H1 (cell line): ENCODE measurements around the gene ITGB1BP1. TPM values are rescaled to one million over a fixed set of nuclear protein-coding genes. Genes with fewer than 3 reads are reported as not detected.

Experiments
- CTCF ChIA-PET: fragments of 300-600 bp; sonication (Branson Sonifier 250); formaldehyde crosslinking; loops from one replicate; lab custom pipeline; 2021; ENCODE audit not compliant: partially characterized antibody; lab: Charles Lee
- POLR2A ChIA-PET: fragments of 300-600 bp; sonication (Branson Sonifier 250); formaldehyde crosslinking; loops from one replicate; lab custom pipeline; 2021; ENCODE audit warnings: inconsistent platforms; ENCODE audit not compliant: partially characterized antibody; lab: Charles Lee
- DNase-seq, 2 experiments: peaks; one replicate each; pipeline versions ENCODE4 v3.0.0 to v3.0.0-alpha.2; 2010 to 2022; ENCODE audit warnings: low spot score in 2 of 2, low read depth in 1 of 2, mixed read lengths in 1 of 2
- FAIRE-seq: peaks from 2 replicates; lab custom pipeline; 2011; peaks lifted over from hg19 to GRCh38; lab: Jason Lieb, UNC
- H2AFZ ChIP-seq: 2 replicates; pipeline ENCODE4 v1.8.1; 2012; ENCODE audit warnings: low read length, inconsistent platforms
- H2AK5ac ChIP-seq: 2 replicates; pipeline ENCODE4 v1.6.1; 2013; ENCODE audit warnings: low read depth, low read length
- H2BK120ac ChIP-seq: replicated peaks from 2 replicates; pipeline ENCODE3; 2013; ENCODE audit warnings: low read depth, low read length, inconsistent platforms
- H2BK12ac ChIP-seq: 2 replicates; pipeline ENCODE4 v1.6.1; 2013; ENCODE audit warnings: low read depth, low read length
- H2BK15ac ChIP-seq: 2 replicates; pipeline ENCODE4 v1.6.1; 2013; ENCODE audit warnings: low read length
- H2BK20ac ChIP-seq: 2 replicates; pipeline ENCODE4 v1.6.1; 2013; ENCODE audit warnings: low read length
- H2BK5ac ChIP-seq: 2 replicates; pipeline ENCODE4 v1.6.1; 2013; ENCODE audit warnings: low read depth, low read length
- H3K14ac ChIP-seq: 2 replicates; pipeline ENCODE4 v1.6.1; 2013; ENCODE audit warnings: inconsistent platforms; ENCODE audit not compliant: insufficient read length
- H3K18ac ChIP-seq: 2 replicates; pipeline ENCODE4 v1.6.1; 2013; ENCODE audit warnings: low read length; ENCODE audit errors: extremely low read depth
- H3K23ac ChIP-seq: 2 replicates; pipeline ENCODE4 v1.6.1; 2013; ENCODE audit warnings: inconsistent platforms; ENCODE audit not compliant: insufficient read length
- H3K23me2 ChIP-seq: 2 replicates; pipeline ENCODE4 v1.6.1; 2013; ENCODE audit warnings: low read depth, low read length
- H3K27ac ChIP-seq: 2 replicates; pipeline ENCODE4 v1.6.1; 2011; ENCODE audit warnings: low read depth, low read length, inconsistent platforms
- H3K27me3 ChIP-seq, 4 experiments: replicated peaks in 1 of 4; 1 replicate in 1 of 4; 2 replicates in 3 of 4; pipeline versions ENCODE4 v1.6.1 to v1.8.1; 2011 to 2013; ENCODE audit warnings: low read length in 3 of 4, mild to moderate bottlenecking in 3 of 4, inconsistent platforms in 2 of 4, mixed read lengths in 2 of 4, moderate library complexity in 1 of 4; ENCODE audit not compliant: control insufficient read depth in 3 of 4, insufficient read depth in 3 of 4; ENCODE audit errors: extremely low read depth in 1 of 4
- H3K36me3 ChIP-seq, 4 experiments: 2 replicates each; pipeline versions ENCODE4 v1.6.1 to v1.8.1; 2011 to 2013; ENCODE audit warnings: mild to moderate bottlenecking in 4 of 4, low read length in 3 of 4, moderate library complexity in 2 of 4, control low read depth in 1 of 4, inconsistent platforms in 1 of 4; ENCODE audit not compliant: insufficient read depth in 4 of 4, control insufficient read depth in 2 of 4
- H3K4ac ChIP-seq: replicated peaks from 2 replicates; pipeline ENCODE3; 2013; ENCODE audit warnings: low read length, low read depth, mixed read lengths, inconsistent platforms; ENCODE audit not compliant: insufficient read length
- H3K4me1 ChIP-seq, 4 experiments: replicated peaks in 1 of 4; 1 replicate in 1 of 4; 2 replicates in 3 of 4; pipeline versions ENCODE4 v1.6.1 to v1.8.1; 2011 to 2013; ENCODE audit warnings: low read length in 3 of 4, inconsistent platforms in 2 of 4, mixed read lengths in 1 of 4; ENCODE audit not compliant: insufficient read depth in 4 of 4, control insufficient read depth in 3 of 4
- H3K4me2 ChIP-seq, 2 experiments: 2 replicates each; pipeline versions ENCODE4 v1.6.1 to v1.8.1; 2011 to 2013; ENCODE audit warnings: low read depth in 2 of 2, low read length in 2 of 2, control low read depth in 1 of 2, inconsistent platforms in 1 of 2, mild to moderate bottlenecking in 1 of 2; ENCODE audit not compliant: insufficient read depth in 1 of 2
- H3K4me3 ChIP-seq, 4 experiments: fragments of 200-600, 300-600 bp in 1 of 4; sonication (generic), shearing (Covaris generic), sonication (Bioruptor Twin) in 1 of 4; 2 replicates each; pipeline versions ENCODE4 v1.5.1 to v1.8.1; 2011 to 2016; ENCODE audit warnings: low read length in 4 of 4, low read depth in 3 of 4, control low read depth in 2 of 4, inconsistent platforms in 2 of 4, mild to moderate bottlenecking in 2 of 4, mixed read lengths in 1 of 4, moderate library complexity in 1 of 4; ENCODE audit not compliant: insufficient read depth in 2 of 4; ENCODE audit errors: extremely low read depth in 1 of 4
- H3K56ac ChIP-seq: replicated peaks from 2 replicates; pipeline ENCODE3; 2013; ENCODE audit warnings: low read depth, mild to moderate bottlenecking, mixed read lengths, low read length, inconsistent platforms; ENCODE audit not compliant: insufficient read length
- H3K79me1 ChIP-seq: 2 replicates; pipeline ENCODE4 v1.6.1; 2013; ENCODE audit warnings: low read depth, low read length, control low read depth
- H3K79me2 ChIP-seq, 2 experiments: 2 replicates each; pipeline versions ENCODE4 v1.6.1 to v1.8.1; 2012 to 2013; ENCODE audit warnings: low read length in 2 of 2, mild to moderate bottlenecking in 2 of 2, inconsistent platforms in 1 of 2; ENCODE audit not compliant: insufficient read depth in 2 of 2, control insufficient read depth in 1 of 2
- H3K9ac ChIP-seq, 4 experiments: replicated peaks in 1 of 4; 1 replicate in 1 of 4; 2 replicates in 3 of 4; pipeline versions ENCODE4 v1.6.1 to v1.8.1; 2011 to 2013; ENCODE audit warnings: low read depth in 3 of 4, low read length in 3 of 4, control low read depth in 2 of 4, mild to moderate bottlenecking in 2 of 4, moderate library complexity in 2 of 4, inconsistent platforms in 1 of 4; ENCODE audit errors: extremely low read depth in 1 of 4
- H3K9me3 ChIP-seq, 2 experiments: 2 replicates each; pipeline versions ENCODE4 v1.6.1 to v1.8.1; 2012 to 2013; ENCODE audit warnings: mild to moderate bottlenecking in 2 of 2, moderate library complexity in 2 of 2, control low read depth in 1 of 2, inconsistent platforms in 1 of 2, low read depth in 1 of 2, low read length in 1 of 2, mixed read lengths in 1 of 2; ENCODE audit not compliant: insufficient read depth in 2 of 2
- H4K20me1 ChIP-seq, 2 experiments: replicated peaks in 1 of 2; 2 replicates each; pipeline versions ENCODE3 to v1.8.1; 2011 to 2013; ENCODE audit warnings: inconsistent platforms in 2 of 2, low read length in 2 of 2, mild to moderate bottlenecking in 1 of 2; ENCODE audit not compliant: insufficient read depth in 2 of 2, control insufficient read depth in 1 of 2
- H4K5ac ChIP-seq: 2 replicates; pipeline ENCODE4 v1.6.1; 2013; ENCODE audit warnings: low read length, low read depth, mixed read lengths, inconsistent platforms; ENCODE audit not compliant: insufficient read length
- H4K8ac ChIP-seq: 2 replicates; pipeline ENCODE4 v1.8.0; 2013; ENCODE audit warnings: mild to moderate bottlenecking, moderate library complexity, low read length, inconsistent platforms; ENCODE audit not compliant: insufficient read depth; ENCODE audit errors: extremely low read depth
- H4K91ac ChIP-seq: replicated peaks from 2 replicates; pipeline ENCODE3; 2013; ENCODE audit warnings: low read length, mixed read lengths, inconsistent platforms; ENCODE audit not compliant: insufficient read length
- CHD1 ChIP-seq: IDR thresholded peaks from 2 replicates; pipeline ENCODE4 v1.6.1; 2012; ENCODE audit warnings: low read depth, low read length, improper control_type of control experiment
- NRF1 ChIP-seq: IDR thresholded peaks from 2 replicates; pipeline ENCODE4 v1.6.1; 2011; ENCODE audit warnings: mild to moderate bottlenecking, low read depth, low read length, improper control_type of control experiment
- POU5F1 ChIP-seq: IDR thresholded peaks from 2 replicates; pipeline ENCODE4 v1.6.1; 2011; ENCODE audit warnings: low read depth, mild to moderate bottlenecking, low read length, moderate library complexity
- WGBS, 2 experiments: shearing (Covaris generic) in 1 of 2; methylation state at CpG; one replicate each; pipeline versions ENCODE4 v1.1.6 to v1.1.7; 2013 to 2015; ENCODE audit warnings: low lambda C conversion rate in 2 of 2, mixed read lengths in 2 of 2, inconsistent platforms in 1 of 2, low coverage in 1 of 2, missing lambda C conversion rate in 1 of 2; ENCODE audit not compliant: insufficient replicate concordance in 2 of 2, insufficient coverage in 1 of 2, insufficient read length in 1 of 2; ENCODE audit errors: extremely low coverage in 1 of 2, missing lambda C conversion rate in 1 of 2; 5-methylcytosine and 5-hydroxymethylcytosine counted together
- polyA plus RNA-seq, 7 experiments: library from polyadenylated mRNA; depleted of rRNA in 3 of 7; stranded (reverse) in 5 of 7; unstranded in 2 of 7; fragments of >200 nt in 5 of 7; fragments of 200-250 nt in 2 of 7; gene quantifications; 1 replicate in 5 of 7; 2 replicates in 1 of 7; 4 replicates in 1 of 7; pipeline versions ENCODE4 v1.2.1 to v1.2.3, GENCODE V29; 2011 to 2013; ENCODE audit warnings: missing spikeins in 2 of 7, mixed read lengths in 2 of 7
- total RNA-seq: library from RNA; stranded (reverse); fragmentation: NEBNext Ultra II Directional; extraction: Animal tissue kit (Norgen Biotek cat#: 25700); gene quantifications from 2 replicates; pipeline ENCODE4 v1.2.1, GENCODE V29; 2021
- TF ChIP-seq, protein P1 (sequence below): IDR thresholded peaks from 2 replicates; pipeline ENCODE4 v1.6.1; 2011; ENCODE audit warnings: low read depth, mild to moderate bottlenecking, low read length; ENCODE audit not compliant: insufficient read depth

Gene ITGB1BP1
- total and polyA plus RNA-seq, 2 of the 8 experiments (the other 6 are each of a cell fraction or from before 2014, with no cell fraction given): 16.1 to 45.4 TPM

DNA sequence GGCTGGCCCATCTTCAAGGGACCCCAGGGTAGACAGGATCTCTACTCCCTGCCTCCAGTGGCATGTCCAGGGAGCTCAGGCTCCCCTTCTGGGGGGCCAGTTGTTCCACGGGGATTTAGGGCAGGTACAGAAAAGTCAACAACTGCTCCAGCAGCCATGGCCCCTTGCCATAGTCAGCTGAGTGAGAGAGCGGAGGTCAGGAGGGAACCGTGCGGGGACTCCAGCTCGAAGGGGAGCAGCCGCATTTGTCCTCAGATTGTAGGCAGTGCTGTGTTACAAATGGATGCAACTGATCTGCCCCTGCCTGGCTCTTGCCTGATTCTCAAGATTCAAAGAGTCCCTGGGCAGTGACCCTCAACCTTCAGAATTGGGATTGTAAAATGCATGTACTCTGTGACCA lies 49.9 kb downstream of the ITGB1BP1 start:
- DNase-seq: no peak
- H2BK120ac ChIP-seq: no peak overlapping the region
- peaks cover 0 to 9% (median 2%) of the 10 kb centered on the region in 4 experiments; a peak in 4 of 7 replicates for H3K4me1 ChIP-seq
- H2BK12ac ChIP-seq: no peak overlapping the region
- H4K91ac ChIP-seq: no peak overlapping the region
- no peak overlapping the region for H3K23ac ChIP-seq
- H3K14ac ChIP-seq: no peak overlapping the region
- no peak overlapping the region for H3K18ac ChIP-seq
- POLR2A ChIA-PET: no interaction called here
- no peak overlapping the region for H2AK5ac ChIP-seq
- no peak overlapping the region for H3K4me2 ChIP-seq
- no peak overlapping the region for H2BK15ac ChIP-seq
- peaks cover 0 to under 1% (median 0%) of the 10 kb centered on the region in 4 experiments; a peak in 1 of 8 replicates for H3K36me3 ChIP-seq
- no peak overlapping the region for H4K5ac ChIP-seq
- no peaks in the 10 kb centered on the region for H4K20me1 ChIP-seq
- H3K4ac ChIP-seq: no peak overlapping the region
- CTCF ChIA-PET: interaction anchor here (1.2 to 12.1 kb wide), 3 partner anchors 9 to 232 kb away, joined by 3 to 106 read pairs (median 6); no protein-coding TSS in a partner anchor
- H3K56ac ChIP-seq: no peak overlapping the region
- no peaks in the 10 kb centered on the region for H3K9me3 ChIP-seq
- H3K27me3 ChIP-seq: no peaks in the 10 kb centered on the region
- H2BK5ac ChIP-seq: no peak overlapping the region; the same call in 1 of the 2 replicates
- H3K27ac ChIP-seq: no peak overlapping the region
- no peak overlapping the region for H3K4me3 ChIP-seq
- H3K23me2 ChIP-seq: no peaks in the 10 kb centered on the region
- no peak overlapping the region for H3K9ac ChIP-seq
- no peak overlapping the region for H4K8ac ChIP-seq
- H3K79me1 ChIP-seq: no peaks in the 10 kb centered on the region
- TF ChIP-seq POU5F1: no peak
- TF ChIP-seq, protein P1, sequence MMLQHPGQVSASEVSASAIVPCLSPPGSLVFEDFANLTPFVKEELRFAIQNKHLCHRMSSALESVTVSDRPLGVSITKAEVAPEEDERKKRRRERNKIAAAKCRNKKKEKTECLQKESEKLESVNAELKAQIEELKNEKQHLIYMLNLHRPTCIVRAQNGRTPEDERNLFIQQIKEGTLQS: no peak
- TF ChIP-seq NRF1: no peak
- TF ChIP-seq CHD1: no peak
- TF ChIP-seq, all 59 proteins: peak for 0
- H2BK20ac ChIP-seq: no peak overlapping the region
- FAIRE-seq: no peak
- 95% methylated on average over 6 of the region's 6 CpGs; no CpG with 5 or more reads in 1 of the 2 experiments for WGBS, 2 experiments
- H2AFZ ChIP-seq: no peak overlapping the region
- H3K79me2 ChIP-seq: no peaks in the 10 kb centered on the region
